ENCODE results near the gene ZNF451. TPM values are rescaled to one million over a fixed set of nuclear protein-coding genes. Genes with fewer than 3 reads are reported as not detected.

Gene ZNF451
- total RNA-seq, 2 experiments from 2014 or later = 61.0 TPM

- CTCF ChIA-PET = interaction anchor here (1.1 kb wide), 1 partner anchor 14 kb away, joined by 4 read pairs; no protein-coding TSS in a partner anchor
- DNase-seq (no peak), ATAC-seq (no peak)
- H3K27ac Mint-ChIP-seq = no peak overlapping the region
- POLR2A ChIA-PET = no interaction called here
- no peaks in the 10 kb centered on the region for H3K9me3 Mint-ChIP-seq (ENCODE audit: insufficient read depth)
- no peak overlapping the region for H3K4me3 Mint-ChIP-seq
- H3K36me3 Mint-ChIP-seq (ENCODE audit: low read depth) = peaks cover 71% of the 10 kb centered on the region
- no peaks in the 10 kb centered on the region for H3K27me3 Mint-ChIP-seq (ENCODE audit: low read depth)
- peaks cover 20% of the 10 kb centered on the region for H3K4me1 Mint-ChIP-seq (ENCODE audit: low read depth)
These were observed 13.0 kb downstream of the ZNF451 start for GRCh38 chr6:57102976-57103375.

GRCh38 chr6:57104336-57104735 is 14.3 kb downstream of the ZNF451 start:
- peaks cover 25% of the 10 kb centered on the region for H3K4me1 Mint-ChIP-seq (ENCODE audit: low read depth)
- no peak for DNase-seq
- no peaks in the 10 kb centered on the region for H3K27me3 Mint-ChIP-seq (ENCODE audit: low read depth)
- POLR2A ChIA-PET = no interaction called here
- no peak for ATAC-seq
- no peaks in the 10 kb centered on the region for H3K9me3 Mint-ChIP-seq (ENCODE audit: insufficient read depth)
- no peak overlapping the region for H3K4me3 Mint-ChIP-seq
- H3K36me3 Mint-ChIP-seq (ENCODE audit: low read depth) = peaks cover 73% of the 10 kb centered on the region
- H3K27ac Mint-ChIP-seq = no peak overlapping the region
- CTCF ChIA-PET = no interaction called here

GRCh38 chr6:57106990-57107389 is 17.0 kb downstream of the ZNF451 start:
- Mint-ChIP-seq H3K36me3 (ENCODE audit: low read depth) (peaks cover 55% of the 10 kb centered on the region), H3K4me1 (ENCODE audit: low read depth) (peaks cover 20% of the 10 kb centered on the region), H3K27ac (no peak overlapping the region), H3K9me3 (ENCODE audit: insufficient read depth) (no peaks in the 10 kb centered on the region), H3K27me3 (ENCODE audit: low read depth) (no peaks in the 10 kb centered on the region), H3K4me3 (no peak overlapping the region)
- POLR2A ChIA-PET = no interaction called here
- CTCF ChIA-PET = no interaction called here
- DNase-seq = no peak
- ATAC-seq = no peak

GRCh38 chr6:57108691-57109090 is 18.7 kb downstream of the ZNF451 start:
- Mint-ChIP-seq H3K4me3 (no peak overlapping the region), H3K4me1 (ENCODE audit: low read depth) (peaks cover 18% of the 10 kb centered on the region), H3K27ac (no peak overlapping the region), H3K27me3 (ENCODE audit: low read depth) (no peaks in the 10 kb centered on the region), H3K9me3 (ENCODE audit: insufficient read depth) (no peaks in the 10 kb centered on the region), H3K36me3 (ENCODE audit: low read depth) (peaks cover 44% of the 10 kb centered on the region)
- ChIA-PET CTCF (interaction anchor here (0.6 to 1.1 kb wide), 2 partner anchors 16 to 51 kb away, joined by 3 read pairs; no protein-coding TSS in a partner anchor), POLR2A (no interaction called here)
- DNase-seq (no peak), ATAC-seq (no peak)

GRCh38 chr6:57109880-57110279 is 19.9 kb downstream of the ZNF451 start:
- ATAC-seq (no peak), DNase-seq (no peak)
- no peak overlapping the region for H3K27ac Mint-ChIP-seq
- peaks cover 37% of the 10 kb centered on the region for H3K36me3 Mint-ChIP-seq (ENCODE audit: low read depth)
- H3K4me1 Mint-ChIP-seq (ENCODE audit: low read depth) = peaks cover 18% of the 10 kb centered on the region
- H3K27me3 Mint-ChIP-seq (ENCODE audit: low read depth) = no peaks in the 10 kb centered on the region
- CTCF ChIA-PET = interaction anchor here (1.1 kb wide), 1 partner anchor 18 kb away, joined by 3 read pairs; no protein-coding TSS in a partner anchor
- POLR2A ChIA-PET = no interaction called here
- no peaks in the 10 kb centered on the region for H3K9me3 Mint-ChIP-seq (ENCODE audit: insufficient read depth)
- H3K4me3 Mint-ChIP-seq = no peak overlapping the region

GRCh38 chr6:57113105-57113504 is 23.1 kb downstream of the ZNF451 start:
- POLR2A ChIA-PET = no interaction called here
- DNase-seq = no peak

GRCh38 chr6:57116776-57117175 is 26.8 kb downstream of the ZNF451 start:
- no peaks in the 10 kb centered on the region for H3K4me1 Mint-ChIP-seq (ENCODE audit: low read depth)
- DNase-seq = no peak
- ATAC-seq = no peak
- no peaks in the 10 kb centered on the region for H3K27me3 Mint-ChIP-seq (ENCODE audit: low read depth)
- ChIA-PET CTCF (interaction anchor here (0.8 to 1.0 kb wide), 2 partner anchors 14 to 17 kb away, joined by 3 to 4 read pairs; no protein-coding TSS in a partner anchor), POLR2A (no interaction called here)
- H3K36me3 Mint-ChIP-seq (ENCODE audit: low read depth) = peaks cover 37% of the 10 kb centered on the region
- no peak overlapping the region for H3K27ac Mint-ChIP-seq
- no peak overlapping the region for H3K4me3 Mint-ChIP-seq
- H3K9me3 Mint-ChIP-seq (ENCODE audit: insufficient read depth) = no peaks in the 10 kb centered on the region

More at GRCh38 chr6:57113105-57113504, 23.1 kb downstream of the ZNF451 start:
- H3K27ac Mint-ChIP-seq = no peak overlapping the region
- H3K4me3 Mint-ChIP-seq = no peak overlapping the region
- H3K27me3 Mint-ChIP-seq (ENCODE audit: low read depth) = no peaks in the 10 kb centered on the region
- no peak for ATAC-seq
- H3K4me1 Mint-ChIP-seq (ENCODE audit: low read depth) = peaks cover 18% of the 10 kb centered on the region
- CTCF ChIA-PET = no interaction called here
- no peaks in the 10 kb centered on the region for H3K9me3 Mint-ChIP-seq (ENCODE audit: insufficient read depth)
- H3K36me3 Mint-ChIP-seq (ENCODE audit: low read depth) = peaks cover 31% of the 10 kb centered on the region

- Mint-ChIP-seq H3K9me3 (ENCODE audit: insufficient read depth) (no peaks in the 10 kb centered on the region), H3K27me3 (ENCODE audit: low read depth) (no peaks in the 10 kb centered on the region), H3K4me3 (no peak overlapping the region), H3K36me3 (ENCODE audit: low read depth) (peaks cover 47% of the 10 kb centered on the region), H3K4me1 (ENCODE audit: low read depth) (no peaks in the 10 kb centered on the region), H3K27ac (no peak overlapping the region)
- no peak for ATAC-seq
- CTCF ChIA-PET = no interaction called here
- DNase-seq = no peak
- POLR2A ChIA-PET = no interaction called here
These were observed 27.8 kb downstream of the ZNF451 start for GRCh38 chr6:57117796-57118195.

- H3K36me3 Mint-ChIP-seq (ENCODE audit: low read depth) = peaks cover 40% of the 10 kb centered on the region
- H3K27me3 Mint-ChIP-seq (ENCODE audit: low read depth) = no peaks in the 10 kb centered on the region
- no peak for ATAC-seq
- H3K4me3 Mint-ChIP-seq = no peak overlapping the region
- ChIA-PET POLR2A (no interaction called here), CTCF (no interaction called here)
- no peak overlapping the region for H3K27ac Mint-ChIP-seq
- no peaks in the 10 kb centered on the region for H3K4me1 Mint-ChIP-seq (ENCODE audit: low read depth)
- H3K9me3 Mint-ChIP-seq (ENCODE audit: insufficient read depth) = no peaks in the 10 kb centered on the region
- no peak for DNase-seq
These were observed 33.1 kb downstream of the ZNF451 start for GRCh38 chr6:57123111-57123510.

GRCh38 chr6:57127763-57128162 is 37.8 kb downstream of the ZNF451 start:
- no peak for DNase-seq
- Mint-ChIP-seq H3K9me3 (ENCODE audit: insufficient read depth) (no peaks in the 10 kb centered on the region), H3K27ac (no peak overlapping the region), H3K4me1 (ENCODE audit: low read depth) (no peaks in the 10 kb centered on the region), H3K27me3 (ENCODE audit: low read depth) (no peaks in the 10 kb centered on the region), H3K36me3 (ENCODE audit: low read depth) (peaks cover 7% of the 10 kb centered on the region), H3K4me3 (no peak overlapping the region)
- POLR2A ChIA-PET = no interaction called here
- CTCF ChIA-PET = no interaction called here
- ATAC-seq = no peak

- Mint-ChIP-seq H3K27ac (no peak overlapping the region), H3K4me1 (ENCODE audit: low read depth) (no peaks in the 10 kb centered on the region), H3K27me3 (ENCODE audit: low read depth) (no peaks in the 10 kb centered on the region), H3K4me3 (no peak overlapping the region), H3K36me3 (ENCODE audit: low read depth) (peaks cover 21% of the 10 kb centered on the region), H3K9me3 (ENCODE audit: insufficient read depth) (no peaks in the 10 kb centered on the region)
- DNase-seq (no peak), ATAC-seq (no peak)
- ChIA-PET CTCF (interaction anchor here (1.4 kb wide), 1 partner anchor 186 kb away, joined by 4 read pairs; the partner anchor contains the start of gene PRIM2), POLR2A (no interaction called here)
These were observed 40.7 kb downstream of the ZNF451 start for GRCh38 chr6:57130661-57131177.

GRCh38 chr6:57134954-57135353 is 45.0 kb downstream of the ZNF451 start:
- H3K4me3 Mint-ChIP-seq = no peak overlapping the region
- H3K36me3 Mint-ChIP-seq (ENCODE audit: low read depth) = peaks cover 39% of the 10 kb centered on the region
- H3K4me1 Mint-ChIP-seq (ENCODE audit: low read depth) = peaks cover 4% of the 10 kb centered on the region
- H3K27me3 Mint-ChIP-seq (ENCODE audit: low read depth) = no peaks in the 10 kb centered on the region
- no peak overlapping the region for H3K27ac Mint-ChIP-seq
- ChIA-PET CTCF (no interaction called here), POLR2A (no interaction called here)
- no peaks in the 10 kb centered on the region for H3K9me3 Mint-ChIP-seq (ENCODE audit: insufficient read depth)
- ATAC-seq = no peak
- DNase-seq = no peak

- Mint-ChIP-seq H3K27ac (no peak overlapping the region), H3K4me1 (ENCODE audit: low read depth) (peaks cover 4% of the 10 kb centered on the region), H3K27me3 (ENCODE audit: low read depth) (no peaks in the 10 kb centered on the region), H3K4me3 (no peak overlapping the region), H3K9me3 (ENCODE audit: insufficient read depth) (no peaks in the 10 kb centered on the region), H3K36me3 (ENCODE audit: low read depth) (peaks cover 39% of the 10 kb centered on the region)
- no peak for DNase-seq
- CTCF ChIA-PET = no interaction called here
- no peak for ATAC-seq
- POLR2A ChIA-PET = no interaction called here
These were observed 45.9 kb downstream of the ZNF451 start for GRCh38 chr6:57135885-57136284.

Measured in activated CD8-positive, alpha-beta T cell treated with anti-CD3 and anti-CD28 coated beads, Interleukin-2, amount 10 ng/mL, durations not matched to agents 7 days and 5 days (primary cell).